ENCODE measurements around the gene VPS50.

DNA sequence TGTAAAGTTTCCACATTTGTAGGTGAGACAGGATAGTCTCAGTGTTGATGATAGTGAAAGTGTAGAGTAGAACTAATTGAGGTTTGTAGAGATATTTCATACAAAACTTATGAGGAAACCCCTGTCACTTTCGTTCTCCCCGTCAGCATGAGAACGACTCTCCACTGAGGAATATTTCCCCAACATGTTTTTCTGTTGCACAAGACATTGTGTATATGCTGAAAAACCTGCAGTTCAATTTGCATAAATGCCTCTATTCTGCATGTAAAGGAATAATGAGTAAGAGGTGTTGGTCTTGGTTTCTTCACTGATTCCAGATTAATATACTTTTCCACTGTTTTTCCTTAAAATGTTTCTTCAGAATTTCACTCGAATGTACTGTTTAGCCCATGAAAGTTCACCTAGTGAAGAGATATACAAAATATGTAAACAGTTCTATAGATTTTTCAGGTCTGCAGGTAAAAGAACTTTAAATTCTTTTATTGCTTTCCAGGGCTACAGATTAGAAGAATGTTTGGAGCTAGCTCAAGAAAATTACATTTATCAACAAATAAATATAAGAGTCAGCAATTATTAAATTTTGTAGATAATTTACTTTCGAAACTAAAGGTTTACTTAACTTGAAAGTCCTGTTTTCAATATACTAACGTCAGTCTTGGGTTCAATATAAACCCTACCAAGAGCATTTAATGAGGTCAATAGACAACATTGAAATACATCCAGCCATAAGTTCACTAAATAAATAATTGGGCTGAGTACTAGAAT lies 43.1 kb upstream of the VPS50 start:
- TF ChIP-seq, protein P1, sequence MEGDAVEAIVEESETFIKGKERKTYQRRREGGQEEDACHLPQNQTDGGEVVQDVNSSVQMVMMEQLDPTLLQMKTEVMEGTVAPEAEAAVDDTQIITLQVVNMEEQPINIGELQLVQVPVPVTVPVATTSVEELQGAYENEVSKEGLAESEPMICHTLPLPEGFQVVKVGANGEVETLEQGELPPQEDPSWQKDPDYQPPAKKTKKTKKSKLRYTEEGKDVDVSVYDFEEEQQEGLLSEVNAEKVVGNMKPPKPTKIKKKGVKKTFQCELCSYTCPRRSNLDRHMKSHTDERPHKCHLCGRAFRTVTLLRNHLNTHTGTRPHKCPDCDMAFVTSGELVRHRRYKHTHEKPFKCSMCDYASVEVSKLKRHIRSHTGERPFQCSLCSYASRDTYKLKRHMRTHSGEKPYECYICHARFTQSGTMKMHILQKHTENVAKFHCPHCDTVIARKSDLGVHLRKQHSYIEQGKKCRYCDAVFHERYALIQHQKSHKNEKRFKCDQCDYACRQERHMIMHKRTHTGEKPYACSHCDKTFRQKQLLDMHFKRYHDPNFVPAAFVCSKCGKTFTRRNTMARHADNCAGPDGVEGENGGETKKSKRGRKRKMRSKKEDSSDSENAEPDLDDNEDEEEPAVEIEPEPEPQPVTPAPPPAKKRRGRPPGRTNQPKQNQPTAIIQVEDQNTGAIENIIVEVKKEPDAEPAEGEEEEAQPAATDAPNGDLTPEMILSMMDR (IDR thresholded peaks at IDR 0.05; ENCODE audit: low read length): no peak
- no peak for TF ChIP-seq EZH2phosphoT487 (IDR thresholded peaks at IDR 0.05; ENCODE audit: low read length)

Measured in MM.1S (cell line).